ENCODE data around the gene DMBT1.

The DMBT1 gene

DNA sequence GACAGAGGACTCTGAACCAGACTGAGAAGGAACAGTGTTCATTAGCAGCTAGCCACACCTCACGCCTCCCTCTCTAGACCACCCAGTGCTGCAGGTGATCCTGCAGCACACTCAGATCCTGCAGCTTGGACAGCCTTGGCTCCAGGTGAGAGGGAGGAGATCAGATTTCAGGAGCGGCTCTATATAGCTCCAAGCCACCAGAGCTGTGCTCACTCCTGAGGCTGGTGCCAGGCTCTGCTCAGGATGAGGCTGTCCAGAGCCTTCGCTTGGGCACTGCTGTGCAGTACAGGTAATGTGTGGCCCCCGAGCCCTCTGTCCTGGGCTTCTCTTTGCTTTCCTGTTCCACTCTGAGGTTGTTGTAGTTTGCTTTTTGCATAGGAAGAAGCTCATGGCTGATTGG, 96.7 kb downstream of the DMBT1 start:
- Histone ChIP-seq H2BK120ac (ENCODE audit: low read depth, low read length) (no peak overlapping the region), H3K9me3 (replicated peaks in 1 of 2; ENCODE audit: control insufficient read depth in 2 of 2, insufficient read depth in 1 of 2, low read depth in 1 of 2, low read length in 2 of 2) (no peaks in the 10 kb centered on the region), H2BK12ac (ENCODE audit: low read length) (no peak overlapping the region), H4K91ac (ENCODE audit: low read depth, low read length, poor library complexity) (no peak overlapping the region), H3K9ac (ENCODE audit: low read depth, low read length, poor library complexity) (no peak overlapping the region), H3K27ac (replicated peaks; ENCODE audit: low read length) (no peak overlapping the region), H2BK15ac (ENCODE audit: low read length) (no peak overlapping the region), H2AFZ (ENCODE audit: low read length) (no peak overlapping the region), H3K23ac (ENCODE audit: low read depth, low read length, poor library complexity) (no peak overlapping the region), H3K14ac (ENCODE audit: low read length) (no peak overlapping the region), H2BK5ac (ENCODE audit: low read length) (no peak overlapping the region), H2AK5ac (ENCODE audit: low read depth, low read length) (no peak overlapping the region), H3K79me1 (ENCODE audit: low read depth, low read length) (no peaks in the 10 kb centered on the region), H4K8ac (ENCODE audit: low read depth, low read length) (peak overlapping the region; percentile 83), H3K18ac (ENCODE audit: low read length) (no peak overlapping the region), H3K36me3 (replicated peaks in 1 of 2; ENCODE audit: control insufficient read depth in 2 of 2, insufficient read depth in 2 of 2, low read length in 2 of 2) (no peaks in the 10 kb centered on the region), H3K27me3 (ENCODE audit: control insufficient read depth in 3 of 3, insufficient read depth in 3 of 3, low read depth in 1 of 3, low read length in 3 of 3) (peaks cover 0 to 16% (median 0%) of the 10 kb centered on the region in 3 experiments), H3K4me1 (ENCODE audit: control insufficient read depth in 2 of 2, insufficient read depth in 1 of 2, low read depth in 1 of 2, low read length in 2 of 2) (no peaks in the 10 kb centered on the region), H3K4me2 (ENCODE audit: insufficient read depth, low read length, poor library complexity, severe bottlenecking) (no peak overlapping the region), H3K4me3 (ENCODE audit: low read length in 2 of 2) (peak overlapping the region in 1 of 2 donors; percentile 11), H3K4ac (ENCODE audit: low read length) (no peak overlapping the region)
- no peak for DNase-seq (ENCODE audit: low spot score)
- WGBS, 2 donors (ENCODE audit: extremely low coverage in 2 of 2, insufficient read length in 2 of 2, insufficient replicate concordance in 1 of 2): no CpG with 5 or more reads among the region's 4 CpGs

GRCh38 chr10:122657729-122658128, 97.2 kb downstream of the DMBT1 start:
- peak overlapping the region; percentile 28 for H3K18ac ChIP-seq (ENCODE audit: low read length)
- no peaks in the 10 kb centered on the region for H3K36me3 ChIP-seq (replicated peaks in 1 of 2; ENCODE audit: control insufficient read depth in 2 of 2, insufficient read depth in 2 of 2, low read length in 2 of 2)
- peaks cover 0 to 13% (median 0%) of the 10 kb centered on the region in 3 experiments for H3K27me3 ChIP-seq (ENCODE audit: control insufficient read depth in 3 of 3, insufficient read depth in 3 of 3, low read depth in 1 of 3, low read length in 3 of 3)
- no peak overlapping the region for H2AFZ ChIP-seq (ENCODE audit: low read length)
- DNase-seq (ENCODE audit: low spot score): no peak
- no peak overlapping the region for H3K4me3 ChIP-seq (ENCODE audit: low read length in 2 of 2)
- H3K9ac ChIP-seq (ENCODE audit: low read depth, low read length, poor library complexity): no peak overlapping the region
- H3K79me1 ChIP-seq (ENCODE audit: low read depth, low read length): no peaks in the 10 kb centered on the region
- no peak overlapping the region for H4K8ac ChIP-seq (ENCODE audit: low read depth, low read length)
- H4K91ac ChIP-seq (ENCODE audit: low read depth, low read length, poor library complexity): no peak overlapping the region
- H3K14ac ChIP-seq (ENCODE audit: low read length): no peak overlapping the region
- H2BK15ac ChIP-seq (ENCODE audit: low read length): no peak overlapping the region
- no peak overlapping the region for H2BK12ac ChIP-seq (ENCODE audit: low read length)
- no peaks in the 10 kb centered on the region for H3K4me1 ChIP-seq (ENCODE audit: control insufficient read depth in 2 of 2, insufficient read depth in 1 of 2, low read depth in 1 of 2, low read length in 2 of 2)
- H2BK5ac ChIP-seq (ENCODE audit: low read length): no peak overlapping the region
- no peak overlapping the region for H3K4me2 ChIP-seq (ENCODE audit: insufficient read depth, low read length, poor library complexity, severe bottlenecking)
- H3K27ac ChIP-seq (replicated peaks; ENCODE audit: low read length): no peak overlapping the region
- no peak overlapping the region for H2BK120ac ChIP-seq (ENCODE audit: low read depth, low read length)
- no peaks in the 10 kb centered on the region for H3K9me3 ChIP-seq (replicated peaks in 1 of 2; ENCODE audit: control insufficient read depth in 2 of 2, insufficient read depth in 1 of 2, low read depth in 1 of 2, low read length in 2 of 2)
- H3K23ac ChIP-seq (ENCODE audit: low read depth, low read length, poor library complexity): no peak overlapping the region
- H2AK5ac ChIP-seq (ENCODE audit: low read depth, low read length): no peak overlapping the region
- no peak overlapping the region for H3K4ac ChIP-seq (ENCODE audit: low read length)
- no CpG with 5 or more reads among the region's 3 CpGs for whole genome bisulfite sequencing, 2 donors (ENCODE audit: extremely low coverage in 2 of 2, insufficient read length in 2 of 2, insufficient replicate concordance in 1 of 2)

DNA sequence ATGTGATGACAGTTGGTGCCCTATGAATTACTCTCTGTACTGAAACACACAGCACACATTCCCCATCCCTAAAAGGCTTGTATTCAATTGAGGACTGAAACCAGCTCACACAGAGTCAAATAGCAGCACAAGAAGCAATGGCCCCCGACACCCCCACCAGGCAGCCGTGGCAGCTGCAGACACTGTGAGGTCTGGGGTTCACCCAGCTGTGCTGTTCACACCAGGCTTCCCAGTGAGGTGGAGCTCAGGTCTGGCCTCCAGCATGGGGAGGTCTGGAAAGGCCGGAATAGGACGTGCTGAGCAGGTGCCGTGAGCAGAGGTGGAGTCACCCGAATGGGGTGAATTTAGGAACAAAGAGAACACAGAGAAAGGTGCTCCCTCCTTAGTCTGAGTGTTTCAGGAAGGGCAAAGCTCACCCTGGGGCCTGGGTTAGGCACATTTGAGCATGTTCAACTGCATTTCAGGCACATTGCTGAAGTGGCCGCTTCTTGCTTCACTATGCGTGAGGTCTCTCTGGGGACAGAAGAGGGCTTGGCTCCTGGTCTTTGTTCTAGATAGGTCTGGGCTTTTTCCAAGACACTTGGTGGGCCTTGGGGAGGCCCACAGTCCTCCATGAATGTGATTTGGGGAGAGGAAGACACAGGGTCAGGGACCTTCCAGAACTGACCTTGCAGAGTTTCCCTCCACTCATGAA, 97.9 kb downstream of the DMBT1 start:
- Histone ChIP-seq H2BK120ac (ENCODE audit: low read depth, low read length) (no peak overlapping the region), H3K4me2 (ENCODE audit: insufficient read depth, low read length, poor library complexity, severe bottlenecking) (no peak overlapping the region), H3K9me3 (replicated peaks in 1 of 2; ENCODE audit: control insufficient read depth in 2 of 2, insufficient read depth in 1 of 2, low read depth in 1 of 2, low read length in 2 of 2) (no peaks in the 10 kb centered on the region), H3K14ac (ENCODE audit: low read length) (no peak overlapping the region), H2BK15ac (ENCODE audit: low read length) (no peak overlapping the region), H3K79me1 (ENCODE audit: low read depth, low read length) (no peaks in the 10 kb centered on the region), H2BK12ac (ENCODE audit: low read length) (no peak overlapping the region), H4K8ac (ENCODE audit: low read depth, low read length) (no peak overlapping the region), H3K4me3 (ENCODE audit: low read length in 2 of 2) (no peak overlapping the region), H3K27ac (replicated peaks; ENCODE audit: low read length) (no peak overlapping the region), H2AFZ (ENCODE audit: low read length) (no peak overlapping the region), H3K4ac (ENCODE audit: low read length) (no peak overlapping the region), H3K18ac (ENCODE audit: low read length) (no peak overlapping the region), H4K91ac (ENCODE audit: low read depth, low read length, poor library complexity) (no peak overlapping the region), H2AK5ac (ENCODE audit: low read depth, low read length) (no peak overlapping the region), H3K9ac (ENCODE audit: low read depth, low read length, poor library complexity) (no peak overlapping the region), H3K36me3 (replicated peaks in 1 of 2; ENCODE audit: control insufficient read depth in 2 of 2, insufficient read depth in 2 of 2, low read length in 2 of 2) (no peaks in the 10 kb centered on the region), H3K23ac (ENCODE audit: low read depth, low read length, poor library complexity) (no peak overlapping the region), H3K4me1 (ENCODE audit: control insufficient read depth in 2 of 2, insufficient read depth in 1 of 2, low read depth in 1 of 2, low read length in 2 of 2) (no peaks in the 10 kb centered on the region), H2BK5ac (ENCODE audit: low read length) (no peak overlapping the region), H3K27me3 (ENCODE audit: control insufficient read depth in 3 of 3, insufficient read depth in 3 of 3, low read depth in 1 of 3, low read length in 3 of 3) (peaks cover 0 to 13% (median 0%) of the 10 kb centered on the region in 3 experiments)
- WGBS, 2 donors (ENCODE audit: extremely low coverage in 2 of 2, insufficient read length in 2 of 2, insufficient replicate concordance in 1 of 2): no CpG with 5 or more reads among the region's 8 CpGs
- DNase-seq (ENCODE audit: low spot score): no peak

- Histone ChIP-seq H2AFZ (ENCODE audit: low read length) (no peak overlapping the region), H4K91ac (ENCODE audit: low read depth, low read length, poor library complexity) (no peak overlapping the region), H2BK5ac (ENCODE audit: low read length) (no peak overlapping the region), H2BK120ac (ENCODE audit: low read depth, low read length) (no peak overlapping the region), H4K8ac (ENCODE audit: low read depth, low read length) (no peak overlapping the region), H3K4me1 (ENCODE audit: control insufficient read depth in 2 of 2, insufficient read depth in 1 of 2, low read depth in 1 of 2, low read length in 2 of 2) (no peaks in the 10 kb centered on the region), H3K27me3 (ENCODE audit: control insufficient read depth in 3 of 3, insufficient read depth in 3 of 3, low read depth in 1 of 3, low read length in 3 of 3) (peaks cover 0 to 13% (median 0%) of the 10 kb centered on the region in 3 experiments), H3K9ac (ENCODE audit: low read depth, low read length, poor library complexity) (no peak overlapping the region), H3K36me3 (replicated peaks in 1 of 2; ENCODE audit: control insufficient read depth in 2 of 2, insufficient read depth in 2 of 2, low read length in 2 of 2) (no peaks in the 10 kb centered on the region), H3K4ac (ENCODE audit: low read length) (no peak overlapping the region), H3K23ac (ENCODE audit: low read depth, low read length, poor library complexity) (no peak overlapping the region), H3K27ac (replicated peaks; ENCODE audit: low read length) (no peak overlapping the region), H3K4me2 (ENCODE audit: insufficient read depth, low read length, poor library complexity, severe bottlenecking) (no peak overlapping the region), H3K14ac (ENCODE audit: low read length) (no peak overlapping the region), H3K4me3 (ENCODE audit: low read length in 2 of 2) (no peak overlapping the region), H2AK5ac (ENCODE audit: low read depth, low read length) (no peak overlapping the region), H2BK15ac (ENCODE audit: low read length) (no peak overlapping the region), H3K79me1 (ENCODE audit: low read depth, low read length) (no peaks in the 10 kb centered on the region), H3K18ac (ENCODE audit: low read length) (no peak overlapping the region), H3K9me3 (replicated peaks in 1 of 2; ENCODE audit: control insufficient read depth in 2 of 2, insufficient read depth in 1 of 2, low read depth in 1 of 2, low read length in 2 of 2) (no peaks in the 10 kb centered on the region), H2BK12ac (ENCODE audit: low read length) (no peak overlapping the region)
- DNase-seq (ENCODE audit: low spot score): no peak
- WGBS, 2 donors (ENCODE audit: extremely low coverage in 2 of 2, insufficient read length in 2 of 2, insufficient replicate concordance in 1 of 2): no CpG with 5 or more reads among the region's 6 CpGs
Observed at GRCh38 chr10:122659126-122659525, 98.6 kb downstream of the DMBT1 start.
